NCI-H2227 treated with DMSO at 0.1 percent for 48 hours (cell line): ENCODE results near the gene VWA5B1.

Source experiments
- DNase-seq: peaks from one replicate; lab custom pipeline; 2025; lab: John Stamatoyannopoulos, UW

VWA5B1 gene

DNA sequence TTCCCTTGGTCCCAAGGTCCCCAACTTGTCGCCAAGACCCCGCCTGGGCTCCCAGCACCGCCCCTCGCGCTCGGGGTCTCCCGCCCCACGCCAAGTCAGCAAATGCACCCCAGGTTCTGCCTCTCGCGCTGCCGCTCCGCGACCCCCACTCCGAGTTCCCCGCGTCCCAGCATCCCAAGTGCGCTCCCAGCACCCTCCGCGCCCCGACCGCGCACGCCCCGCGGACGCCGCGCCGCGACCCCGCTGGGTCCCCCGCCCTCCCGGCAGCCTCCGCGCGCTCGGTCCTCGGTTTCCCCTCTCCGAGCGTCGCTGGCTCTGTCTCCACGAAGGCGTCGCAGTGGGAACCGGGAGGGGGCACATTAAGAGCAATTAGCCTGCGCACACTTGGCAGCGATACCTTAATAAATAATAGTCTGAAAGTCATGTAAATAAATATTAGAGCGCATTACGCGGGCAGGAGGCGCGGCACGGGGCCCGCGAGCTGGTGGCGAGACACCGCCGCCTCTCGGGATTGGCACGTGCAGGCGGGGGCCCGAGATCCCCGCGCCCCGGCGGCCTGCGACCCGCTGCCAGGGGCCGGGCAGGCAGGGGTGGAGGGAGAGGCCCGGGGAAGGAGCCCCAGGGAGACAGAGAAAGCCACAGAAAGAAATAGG, 75.9 kb downstream of the VWA5B1 start:
- DNase-seq = no peak

DNA sequence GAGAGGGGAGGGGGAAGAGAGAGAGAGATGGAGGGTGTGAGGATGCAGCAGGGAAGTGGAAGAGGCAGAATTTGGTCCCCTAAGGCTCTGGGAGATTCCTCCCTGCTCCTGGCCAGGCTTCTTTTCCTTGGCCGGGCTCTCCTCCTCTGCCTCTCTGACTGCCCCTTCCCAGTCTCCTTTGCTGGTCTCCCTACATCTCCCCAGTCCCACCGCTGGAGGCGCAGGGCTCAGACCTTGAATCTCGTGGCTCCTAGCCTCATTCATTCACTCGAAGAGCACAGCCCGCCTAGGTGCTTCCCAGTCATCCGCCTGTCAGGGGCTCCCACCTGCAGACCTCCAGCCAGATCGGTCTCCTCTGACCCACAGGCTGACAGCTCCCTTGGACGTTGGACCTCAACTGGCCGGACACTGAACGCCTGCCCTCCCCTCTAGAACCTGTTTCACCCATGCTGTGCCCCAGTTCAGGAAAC, 76.5 kb downstream of the VWA5B1 start:
- peak; percentile 45 for DNase-seq

DNA sequence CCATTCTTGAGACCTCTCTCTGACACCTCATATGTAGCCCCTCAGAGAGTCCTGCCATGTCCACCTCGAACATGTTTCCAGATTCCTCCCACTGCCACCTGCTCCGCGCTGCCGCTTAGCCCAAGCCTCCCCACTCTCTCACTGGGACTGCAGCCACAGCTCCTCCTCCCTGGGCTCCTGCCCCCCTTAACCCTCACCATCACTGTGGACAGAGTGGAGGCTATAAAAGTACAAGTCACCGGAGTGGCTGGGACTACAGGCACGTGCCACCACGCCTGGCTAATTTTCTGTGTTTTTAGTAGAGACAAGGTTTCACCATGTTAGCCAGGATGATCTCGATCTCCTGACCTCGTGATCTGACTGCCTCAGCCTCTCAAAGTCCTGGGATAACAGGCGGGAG, 77.0 kb downstream of the VWA5B1 start:
- no peak for DNase-seq

DNA sequence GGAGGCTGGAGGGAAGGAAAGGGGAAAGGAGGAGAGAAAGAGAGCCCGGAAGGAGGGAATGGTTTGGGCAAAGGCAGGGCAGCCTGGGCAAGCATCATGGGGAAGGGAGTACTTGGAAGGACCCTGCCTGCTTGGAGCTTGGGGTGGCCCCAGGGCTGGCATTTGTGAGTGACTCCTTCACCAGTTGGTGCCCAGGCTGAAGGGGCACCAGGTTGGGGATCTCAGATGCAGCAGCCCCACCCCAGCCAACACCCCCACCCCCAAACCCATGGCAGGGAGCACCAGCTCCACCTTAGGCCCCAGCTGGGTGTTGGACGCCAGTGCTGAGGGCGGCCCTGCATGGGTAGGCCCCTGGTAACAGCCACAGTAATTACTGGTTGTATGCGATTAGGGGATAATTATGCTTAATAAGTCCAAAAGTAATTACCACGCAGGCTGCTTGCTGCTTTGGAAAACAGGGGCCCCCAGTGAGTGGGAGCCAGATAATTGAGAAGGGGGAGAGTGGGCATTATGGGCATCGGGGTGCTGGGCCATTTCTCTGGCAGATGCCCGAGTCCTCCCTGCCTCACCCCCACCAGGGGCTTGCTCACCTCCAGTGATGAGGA, 78.3 kb downstream of the VWA5B1 start:
- no peak for DNase-seq

GRCh38 chr1:20370698-20371097, 80.0 kb downstream of the VWA5B1 start:
- DNase-seq = peak; percentile 25

DNA sequence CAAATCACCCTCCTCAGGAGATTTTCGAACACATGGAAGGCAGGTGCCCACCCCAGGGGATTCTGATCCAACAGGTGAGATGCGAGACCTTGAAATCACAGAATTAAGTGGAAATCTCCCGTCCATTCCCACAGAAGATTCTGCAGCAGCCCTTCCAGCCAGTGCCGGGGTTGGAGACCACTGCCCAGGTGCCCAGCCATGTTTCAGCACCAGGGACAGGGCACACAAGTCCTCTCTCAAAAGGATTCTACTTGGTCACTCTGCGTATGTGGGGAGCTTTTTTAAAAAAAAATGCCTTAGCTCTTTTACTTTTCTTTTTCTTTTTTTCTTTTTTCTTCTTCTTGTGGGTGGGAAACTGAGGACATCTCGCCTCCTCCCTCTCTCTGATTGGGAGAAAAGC, 80.7 kb downstream of the VWA5B1 start:
- no peak for DNase-seq

DNA sequence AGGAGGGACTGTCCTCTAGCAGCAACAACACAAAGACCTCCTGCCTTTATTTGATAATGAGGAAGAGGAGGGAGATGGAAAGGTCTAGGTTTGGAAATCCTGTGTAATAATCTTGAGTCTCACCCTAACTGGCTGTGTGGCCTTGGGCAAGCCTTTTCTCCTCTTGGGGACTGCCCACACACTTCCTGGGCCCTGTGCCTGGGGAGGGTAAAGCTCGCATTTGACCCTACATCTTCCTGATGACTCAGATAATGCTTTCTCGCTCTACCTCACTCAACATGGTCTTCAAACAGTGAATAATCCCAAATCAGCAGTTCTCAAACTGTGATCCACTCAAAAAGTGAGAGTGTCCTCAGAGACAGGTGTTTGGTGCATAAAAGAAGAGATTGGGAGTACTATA, 81.2 kb downstream of the VWA5B1 start:
- DNase-seq = no peak

DNA sequence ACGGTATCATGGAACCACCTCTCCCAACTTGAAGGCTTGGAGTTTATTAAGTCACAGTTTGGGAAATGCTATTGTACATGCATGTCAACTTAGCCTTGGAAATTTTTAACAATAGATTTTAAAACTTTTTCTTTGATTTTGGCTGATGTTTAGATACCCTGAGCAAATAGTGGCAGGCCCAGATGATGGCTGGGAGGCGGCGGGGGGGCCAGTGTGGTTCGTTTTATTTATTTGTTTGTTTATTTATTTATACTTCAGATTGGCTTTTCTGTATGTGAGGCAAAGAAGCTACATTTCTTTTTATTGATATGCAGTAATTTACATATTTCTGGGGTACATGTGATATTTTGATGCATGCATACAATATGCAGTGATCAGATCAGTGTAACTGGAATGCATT, 82.0 kb downstream of the VWA5B1 start:
- no peak for DNase-seq

- DNase-seq = no peak
Measured at GRCh38 chr1:20373286-20373685, 82.6 kb downstream of the VWA5B1 start.

- no peak for DNase-seq
Measured at GRCh38 chr1:20373764-20374163, 83.1 kb downstream of the VWA5B1 start.

DNA sequence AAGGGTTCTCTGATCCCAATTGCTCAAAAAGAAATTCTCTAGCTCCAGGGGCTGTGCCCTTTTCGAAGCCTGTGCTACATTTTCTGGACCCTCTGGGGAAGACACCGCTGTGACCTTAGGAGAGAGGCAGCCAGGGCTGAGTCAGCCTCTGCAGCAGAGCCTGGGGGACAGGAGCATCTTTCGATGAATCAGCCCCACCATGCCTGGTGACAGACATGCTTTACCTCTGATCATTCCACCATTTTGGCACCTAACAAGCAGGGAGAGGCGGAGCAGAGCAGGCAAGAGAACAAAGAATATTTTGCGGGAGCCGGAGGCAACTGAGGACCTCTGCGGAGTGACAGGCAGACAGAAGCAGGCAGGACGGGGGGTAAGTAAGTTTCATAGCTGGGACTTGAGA, 84.9 kb downstream of the VWA5B1 start:
- no peak for DNase-seq

DNA sequence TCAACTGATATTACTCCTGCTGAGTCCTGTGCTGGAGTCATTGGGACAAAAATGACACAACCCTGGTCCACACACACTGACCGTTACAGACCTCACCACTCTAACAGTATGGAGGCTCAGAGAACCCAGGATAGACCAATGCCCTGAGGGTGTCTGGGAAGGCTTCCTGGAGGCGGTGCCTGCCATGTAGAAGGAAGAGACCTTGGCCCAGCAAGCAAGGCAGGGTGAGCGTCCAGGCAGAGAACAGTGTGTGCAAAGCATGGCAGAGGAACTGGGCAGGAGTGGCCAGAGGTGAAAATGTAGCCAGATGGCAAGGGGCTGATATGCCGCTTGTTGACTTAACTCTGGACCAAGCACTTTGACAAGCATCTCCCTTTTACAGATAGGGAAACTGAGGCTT, 85.5 kb downstream of the VWA5B1 start:
- no peak for DNase-seq

GRCh38 chr1:20376880-20377494, 86.3 kb downstream of the VWA5B1 start:
- DNase-seq = no peak

DNA sequence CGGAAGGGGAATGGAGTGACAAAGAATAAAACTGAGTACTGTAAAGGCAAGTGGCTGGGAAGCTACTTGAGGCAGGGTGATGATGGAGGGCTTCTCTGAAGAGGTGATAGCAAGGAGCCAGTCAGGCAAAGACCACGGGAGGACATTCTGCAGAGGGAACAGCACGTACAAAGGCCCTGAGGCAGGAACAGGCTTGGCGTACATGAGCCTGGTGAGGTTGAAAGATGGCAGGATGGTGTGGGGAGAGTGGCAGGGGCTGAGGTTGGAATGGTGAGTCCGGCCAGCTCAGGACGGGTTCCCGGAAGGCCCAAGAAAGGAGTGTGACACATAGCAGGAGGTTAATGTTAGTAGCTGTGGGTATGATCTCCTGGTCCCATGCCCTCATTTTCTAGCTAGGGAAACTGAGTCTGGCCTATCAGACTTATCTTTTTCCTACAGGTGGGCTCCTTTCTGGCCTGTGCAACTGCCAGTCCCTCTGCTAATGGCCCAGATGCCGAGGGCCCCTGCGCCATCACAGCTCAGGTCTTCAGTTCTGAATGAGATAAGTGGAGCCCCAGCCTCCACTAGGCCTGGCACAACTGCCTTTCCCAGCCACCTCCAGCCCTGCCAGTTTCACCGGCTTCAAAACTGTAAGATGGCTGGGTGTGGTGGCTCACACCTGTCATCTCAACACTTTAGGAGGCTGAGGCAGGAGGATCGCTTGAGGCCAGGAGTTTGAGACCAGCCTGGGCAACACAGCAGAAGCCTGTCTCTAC, 87.0 kb downstream of the VWA5B1 start:
- DNase-seq = no peak

DNA sequence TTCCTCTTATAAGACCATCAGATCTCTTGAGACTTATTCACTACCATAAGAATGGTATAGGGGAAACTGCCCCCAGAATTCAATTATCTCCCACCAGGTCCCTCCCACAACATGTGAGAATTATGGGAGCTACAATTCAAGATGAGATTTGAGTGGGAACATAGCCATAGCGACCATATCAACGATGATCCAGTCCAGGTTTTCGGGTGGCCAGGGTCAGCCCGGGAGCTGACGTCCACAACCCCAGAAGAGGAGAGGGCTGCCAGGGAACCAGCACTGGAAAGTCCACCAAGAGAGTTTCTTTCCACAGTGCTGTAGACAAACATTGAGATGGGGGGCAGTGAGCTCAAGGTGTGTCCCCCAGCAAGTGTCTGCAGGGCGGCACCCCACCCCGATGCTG, 88.4 kb downstream of the VWA5B1 start:
- DNase-seq = no peak

DNA sequence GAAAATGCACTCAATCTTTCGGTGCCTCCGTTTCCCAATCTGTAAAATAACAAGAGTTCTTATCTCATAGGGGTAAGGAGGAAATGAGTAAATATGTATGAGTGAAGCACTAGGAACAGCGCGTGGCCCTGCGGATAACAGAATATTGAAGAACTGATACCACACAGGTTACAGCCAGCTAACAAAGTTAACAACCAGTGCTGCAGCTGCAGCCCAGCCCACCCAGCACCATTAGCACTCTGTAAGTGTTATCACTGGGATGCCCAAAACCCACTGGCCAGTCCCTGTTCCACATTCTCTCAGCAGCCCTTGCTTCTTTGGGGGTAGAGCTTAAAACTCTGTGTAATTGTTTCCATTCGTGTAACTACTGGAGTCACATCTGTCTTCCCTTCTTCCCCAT, 89.5 kb downstream of the VWA5B1 start:
- no peak for DNase-seq

DNA sequence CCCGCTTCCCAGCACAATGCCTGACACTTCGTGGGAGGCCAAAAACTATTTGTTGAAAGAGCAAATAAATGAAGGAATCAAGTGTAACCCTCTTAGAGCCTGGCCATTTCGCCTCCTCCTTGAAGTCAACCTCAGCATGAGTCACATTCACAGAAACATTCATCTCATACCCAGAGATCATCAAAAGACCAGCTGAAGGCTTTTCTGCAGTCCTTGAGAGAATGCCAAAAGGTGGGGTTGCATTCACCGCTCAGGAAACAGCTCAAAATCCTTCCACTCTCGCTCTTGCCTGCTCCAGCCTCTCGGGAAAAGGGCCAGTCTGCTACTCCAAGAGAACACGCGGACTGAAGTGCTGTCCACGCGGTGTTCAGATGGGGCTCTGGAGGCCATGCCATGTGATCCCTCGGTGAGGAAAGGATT, 90.0 kb downstream of the VWA5B1 start:
- no peak for DNase-seq

DNA sequence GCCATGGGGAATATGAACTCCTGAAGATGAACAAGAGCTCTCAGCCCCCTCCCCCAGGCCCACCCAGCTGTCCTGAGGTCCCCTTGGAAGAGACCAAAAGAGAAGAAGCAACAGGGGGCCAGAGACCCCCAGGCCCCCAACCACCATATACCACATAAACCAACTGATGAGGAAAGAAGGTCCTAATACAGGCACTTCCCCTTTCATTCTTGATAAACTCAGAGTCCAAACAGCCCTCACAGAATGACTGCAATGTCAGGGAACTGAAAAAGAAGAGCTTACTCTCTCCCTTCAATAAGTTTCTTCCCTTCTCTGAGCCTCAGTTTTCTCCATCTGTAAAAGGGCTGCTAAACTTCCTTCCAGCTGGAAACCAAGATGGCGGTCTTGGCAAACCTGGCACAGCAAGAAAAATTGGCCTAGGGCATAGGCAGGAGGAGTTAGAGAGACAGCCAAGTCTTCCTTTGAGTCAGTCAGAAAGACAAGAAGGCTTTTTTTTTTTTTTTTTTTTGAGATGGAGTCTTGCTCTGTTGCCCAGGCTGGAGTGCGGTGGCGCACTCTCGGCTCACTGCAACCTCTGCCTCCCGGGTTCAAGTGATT, 90.5 kb downstream of the VWA5B1 start:
- DNase-seq = no peak

GRCh38 chr1:20381961-20382360, 91.3 kb downstream of the VWA5B1 start:
- DNase-seq = no peak

- no peak for DNase-seq
Measured at GRCh38 chr1:20382711-20383110, 92.0 kb downstream of the VWA5B1 start.

- no peak for DNase-seq
Measured at GRCh38 chr1:20383631-20384030, 93.0 kb downstream of the VWA5B1 start.

DNA sequence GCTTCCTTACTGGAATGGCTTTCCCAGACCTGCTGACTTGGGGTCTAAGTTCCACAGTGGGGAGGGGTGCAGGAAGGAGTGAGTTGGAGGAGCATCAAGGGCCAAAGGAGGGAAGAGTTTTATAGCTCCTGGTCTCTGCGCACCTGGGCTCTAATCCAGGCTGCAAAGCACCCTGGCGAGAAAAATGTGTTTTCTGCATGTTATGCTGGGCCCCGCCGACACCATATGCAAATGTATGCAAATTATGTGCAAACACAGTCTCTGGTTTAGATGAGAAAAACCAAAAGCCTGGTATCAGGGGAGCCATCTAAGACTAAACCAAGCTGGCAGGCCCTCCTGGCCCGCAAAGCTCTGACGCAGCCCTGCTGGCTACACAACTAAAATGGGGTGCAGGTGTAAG, 95.0 kb downstream of the VWA5B1 start:
- DNase-seq = no peak
